Stimulated activated memory B cell treated with anti-CD40 and anti-IgM and Interleukin-4, amounts not matched to agents 10 μg/mL and 1 μg/mL and 100 μg/mL, for 72 hours (primary cell): Measurements from ENCODE around the gene RNU2-1.
"Not testable (repeated sequence)": the region's sequence is repeated elsewhere in the genome, so short reads cannot be mapped to it uniquely, and the experiment has no call there.

Experiments used
- ATAC-seq: fragments of 150-1000 bp; cut with Tn5 transposase; 2 replicates; pipeline ENCODE4 v1.10.0; 2021
- H3K27ac Mint-ChIP-seq: one replicate; pipeline ENCODE4 v1.8.0; 2022; ENCODE audit warnings: mild to moderate bottlenecking, mixed read lengths
- H3K27me3 Mint-ChIP-seq: one replicate; pipeline ENCODE4 v1.8.0; 2022; ENCODE audit warnings: mixed read lengths
- H3K36me3 Mint-ChIP-seq: one replicate; pipeline ENCODE4 v1.8.0; 2022; ENCODE audit warnings: mixed read lengths
- H3K4me1 Mint-ChIP-seq: one replicate; pipeline ENCODE4 v1.8.0; 2022; ENCODE audit warnings: mixed read lengths
- H3K4me3 Mint-ChIP-seq: one replicate; pipeline ENCODE4 v1.8.0; 2022; ENCODE audit warnings: mild to moderate bottlenecking, moderate library complexity, mixed read lengths
- H3K9me3 Mint-ChIP-seq: one replicate; pipeline ENCODE4 v1.8.0; 2022; ENCODE audit warnings: mixed read lengths

Gene RNU2-1

DNA sequence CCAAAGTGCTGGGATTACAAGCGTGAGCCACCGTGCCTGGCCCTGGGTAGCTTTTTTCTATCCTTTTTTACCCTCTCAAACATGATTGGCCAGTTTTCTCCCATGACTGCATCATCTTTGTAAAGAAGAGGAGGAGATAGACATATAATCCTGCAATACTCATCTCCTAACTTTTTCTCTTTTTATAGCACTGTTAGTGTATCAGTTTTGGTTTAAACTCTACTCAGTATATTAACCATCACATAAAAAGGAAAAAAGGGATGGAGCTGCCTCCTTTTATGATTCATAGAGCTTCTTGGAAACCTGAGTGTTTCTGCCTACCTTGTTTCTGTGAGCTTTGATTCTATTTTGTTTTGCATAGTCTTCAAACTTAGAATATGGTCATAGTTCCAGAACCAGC lies 34.1 kb downstream of the RNU2-1 start:
- Mint-ChIP-seq H3K4me1 (no peaks in the 10 kb centered on the region), H3K27me3 (no peaks in the 10 kb centered on the region), H3K9me3 (no peaks in the 10 kb centered on the region), H3K4me3 (no peak overlapping the region), H3K36me3 (peaks cover 61% of the 10 kb centered on the region), H3K27ac (no peak overlapping the region)
- no peak for ATAC-seq

DNA sequence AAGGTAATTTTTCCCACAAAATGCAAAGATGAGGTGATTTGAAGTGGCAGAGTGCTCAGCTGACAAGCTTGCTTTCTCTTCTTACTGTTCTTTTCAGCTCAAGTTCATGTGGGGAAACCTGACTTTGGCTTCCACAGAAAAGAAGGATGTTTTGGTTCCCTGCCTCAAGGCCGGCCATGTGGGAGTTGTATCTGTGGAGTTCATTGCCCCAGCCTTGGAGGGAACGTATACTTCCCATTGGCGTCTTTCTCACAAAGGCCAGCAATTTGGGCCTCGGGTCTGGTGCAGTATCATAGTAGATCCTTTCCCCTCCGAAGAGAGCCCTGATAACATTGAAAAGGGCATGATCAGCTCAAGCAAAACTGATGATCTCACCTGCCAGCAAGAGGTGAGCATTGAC lies 40.5 kb downstream of the RNU2-1 start:
- no peaks in the 10 kb centered on the region for H3K9me3 Mint-ChIP-seq
- no peak overlapping the region for H3K27ac Mint-ChIP-seq
- peaks cover 71% of the 10 kb centered on the region for H3K36me3 Mint-ChIP-seq
- H3K4me1 Mint-ChIP-seq = no peaks in the 10 kb centered on the region
- no peak for ATAC-seq
- no peak overlapping the region for H3K4me3 Mint-ChIP-seq
- H3K27me3 Mint-ChIP-seq = no peaks in the 10 kb centered on the region

DNA sequence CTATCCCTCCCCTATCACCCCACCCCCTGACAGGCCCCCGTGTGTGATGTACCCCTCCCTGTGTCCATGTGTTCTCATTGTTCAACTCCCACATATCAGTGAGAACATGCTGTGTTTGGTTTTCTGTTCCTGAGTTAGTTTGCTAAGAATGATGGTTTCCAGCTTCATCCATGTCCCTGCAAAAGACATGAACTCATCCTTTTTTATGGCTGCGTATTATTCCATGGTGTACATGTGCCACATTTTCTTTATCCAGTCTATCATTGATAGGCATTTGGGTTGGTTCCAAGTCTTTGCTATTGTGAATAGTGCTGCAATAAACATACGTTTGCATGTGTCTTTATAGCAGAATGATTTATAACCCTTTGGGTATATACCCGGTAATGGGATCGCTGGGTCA lies 47.1 kb downstream of the RNU2-1 start:
- not testable (repeated sequence) for H3K27ac Mint-ChIP-seq, H3K4me3 Mint-ChIP-seq, H3K4me1 Mint-ChIP-seq, H3K27me3 Mint-ChIP-seq, H3K9me3 Mint-ChIP-seq, ATAC-seq
- peaks cover 41% of the 10 kb centered on the region for H3K36me3 Mint-ChIP-seq

DNA sequence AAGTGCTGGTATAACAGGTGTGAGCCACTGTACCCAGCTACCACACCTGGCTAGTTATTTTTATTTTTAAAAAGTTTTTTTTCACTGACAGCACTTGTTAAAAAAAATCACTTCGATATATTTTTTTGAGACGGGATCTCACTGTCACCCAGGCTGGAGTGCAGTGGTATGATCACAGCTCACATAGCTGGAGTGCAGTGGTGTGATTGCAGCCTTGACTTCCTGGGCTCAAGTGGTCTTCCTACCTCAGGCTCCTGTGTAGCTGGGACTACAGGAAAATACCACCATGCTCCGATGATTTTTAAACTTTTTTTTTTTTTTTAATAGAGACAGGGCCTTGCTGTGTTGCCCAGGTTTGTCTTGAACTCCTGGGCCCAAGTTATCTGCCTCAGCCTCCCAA lies 49.9 kb downstream of the RNU2-1 start:
- ATAC-seq = no peak
- H3K27me3 Mint-ChIP-seq = no peaks in the 10 kb centered on the region
- H3K27ac Mint-ChIP-seq = no peak overlapping the region
- H3K36me3 Mint-ChIP-seq = peaks cover 23% of the 10 kb centered on the region
- H3K4me1 Mint-ChIP-seq = no peaks in the 10 kb centered on the region
- H3K4me3 Mint-ChIP-seq = no peak overlapping the region
- no peaks in the 10 kb centered on the region for H3K9me3 Mint-ChIP-seq
